Vagina (tissue), 2 donors: ENCODE measurements around the gene CACNA1D.

ENCODE experiments used
- POLR2A ChIP-seq, 2 donors: fragments of 450-650 bp; IDR thresholded peaks; one replicate each; pipeline ENCODE4 v1.6.1; 2017; ENCODE audit warnings: antibody characterized with exemption in 2 of 2, mild to moderate bottlenecking in 2 of 2, moderate library complexity in 2 of 2
- TF ChIP-seq, protein P1 (sequence below), 3 experiments: fragments of 450-650 bp in 2 of 3; fragments of 200-600 bp in 1 of 3; sonication (generic) in 1 of 3; IDR thresholded peaks; one replicate each; pipeline ENCODE4 v1.5.1; 2017 to 2019; ENCODE audit warnings: antibody characterized with exemption in 3 of 3, mild to moderate bottlenecking in 2 of 3, moderate library complexity in 2 of 3

DNA sequence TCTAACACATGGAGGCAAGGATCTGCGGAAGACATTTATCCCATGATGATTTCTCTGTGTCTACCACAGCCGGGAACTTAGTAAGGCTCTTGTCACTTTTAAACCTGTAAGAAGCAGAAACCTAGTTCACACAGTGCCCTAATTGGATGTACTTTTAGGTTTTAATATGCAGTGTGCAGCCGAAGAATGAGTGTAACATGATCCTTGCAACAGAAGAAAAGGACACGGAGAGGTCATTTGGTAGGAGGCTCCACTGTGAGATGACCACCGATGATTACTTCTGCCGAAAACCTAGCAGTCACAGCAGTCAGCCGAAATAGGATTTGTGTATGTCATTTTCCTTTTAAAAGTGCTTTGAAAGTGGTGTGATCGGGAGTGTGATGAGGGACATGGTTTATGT lies 6.8 kb downstream of the CACNA1D start:
- TF ChIP-seq, protein P1, sequence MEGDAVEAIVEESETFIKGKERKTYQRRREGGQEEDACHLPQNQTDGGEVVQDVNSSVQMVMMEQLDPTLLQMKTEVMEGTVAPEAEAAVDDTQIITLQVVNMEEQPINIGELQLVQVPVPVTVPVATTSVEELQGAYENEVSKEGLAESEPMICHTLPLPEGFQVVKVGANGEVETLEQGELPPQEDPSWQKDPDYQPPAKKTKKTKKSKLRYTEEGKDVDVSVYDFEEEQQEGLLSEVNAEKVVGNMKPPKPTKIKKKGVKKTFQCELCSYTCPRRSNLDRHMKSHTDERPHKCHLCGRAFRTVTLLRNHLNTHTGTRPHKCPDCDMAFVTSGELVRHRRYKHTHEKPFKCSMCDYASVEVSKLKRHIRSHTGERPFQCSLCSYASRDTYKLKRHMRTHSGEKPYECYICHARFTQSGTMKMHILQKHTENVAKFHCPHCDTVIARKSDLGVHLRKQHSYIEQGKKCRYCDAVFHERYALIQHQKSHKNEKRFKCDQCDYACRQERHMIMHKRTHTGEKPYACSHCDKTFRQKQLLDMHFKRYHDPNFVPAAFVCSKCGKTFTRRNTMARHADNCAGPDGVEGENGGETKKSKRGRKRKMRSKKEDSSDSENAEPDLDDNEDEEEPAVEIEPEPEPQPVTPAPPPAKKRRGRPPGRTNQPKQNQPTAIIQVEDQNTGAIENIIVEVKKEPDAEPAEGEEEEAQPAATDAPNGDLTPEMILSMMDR (IDR thresholded peaks at IDR 0.05) = no peak
- no peak for TF ChIP-seq POLR2A (IDR thresholded peaks at IDR 0.05)
